Measurements from ENCODE around the gene PACS2.

The PACS2 gene

DNA sequence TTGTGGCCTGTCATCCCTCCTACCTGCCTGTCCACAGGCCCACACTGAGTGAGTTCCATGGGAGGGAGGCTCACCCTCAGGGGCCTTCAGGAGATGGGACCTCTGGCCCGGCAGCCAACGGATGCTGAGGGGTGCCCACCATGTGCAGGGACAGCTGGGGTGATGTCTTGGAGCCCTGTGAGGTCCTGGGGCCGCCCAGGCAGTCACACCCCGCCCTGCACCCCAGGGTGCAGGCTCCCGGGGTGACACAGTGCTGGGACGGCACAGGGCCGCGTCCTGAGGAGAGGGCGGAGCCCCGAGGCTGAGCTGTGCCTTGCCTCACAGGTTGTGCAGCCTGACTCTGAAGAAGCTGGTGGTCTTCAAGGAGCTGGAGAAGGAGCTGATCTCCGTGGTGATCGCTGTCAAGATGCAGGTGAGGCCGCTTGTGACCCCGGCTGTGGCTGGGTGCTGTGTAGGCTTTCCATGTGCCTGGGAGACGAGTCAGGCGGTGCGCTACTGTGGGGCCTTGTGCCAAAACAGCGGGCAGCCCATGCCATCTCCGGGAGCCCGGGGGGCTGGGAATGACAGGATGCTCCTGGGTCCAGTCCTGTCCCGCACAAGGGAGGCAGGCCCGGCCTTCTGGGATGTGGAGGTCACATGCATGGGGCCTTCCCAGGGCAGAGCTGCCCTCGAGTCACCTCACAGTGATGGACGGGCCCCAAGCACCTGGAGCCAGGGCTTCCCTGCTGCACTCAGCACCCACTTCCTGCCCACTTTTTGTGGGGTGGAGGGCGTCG lies 33.8 kb downstream of the PACS2 start:
- ATAC-seq, result no peak
- TF ChIP-seq ZNF565 (CRISPR knock-in tag; conservative IDR thresholded peaks at IDR 0.05; ENCODE audit: low read depth), result no peak
- no peak for TF ChIP-seq ARNTL (CRISPR knock-in tag; IDR thresholded peaks at IDR 0.05; ENCODE audit: borderline replicate concordance, low read depth)
- TF ChIP-seq GLIS3 (CRISPR knock-in tag; IDR thresholded peaks at IDR 0.05), result no peak
- TF ChIP-seq, protein P1, sequence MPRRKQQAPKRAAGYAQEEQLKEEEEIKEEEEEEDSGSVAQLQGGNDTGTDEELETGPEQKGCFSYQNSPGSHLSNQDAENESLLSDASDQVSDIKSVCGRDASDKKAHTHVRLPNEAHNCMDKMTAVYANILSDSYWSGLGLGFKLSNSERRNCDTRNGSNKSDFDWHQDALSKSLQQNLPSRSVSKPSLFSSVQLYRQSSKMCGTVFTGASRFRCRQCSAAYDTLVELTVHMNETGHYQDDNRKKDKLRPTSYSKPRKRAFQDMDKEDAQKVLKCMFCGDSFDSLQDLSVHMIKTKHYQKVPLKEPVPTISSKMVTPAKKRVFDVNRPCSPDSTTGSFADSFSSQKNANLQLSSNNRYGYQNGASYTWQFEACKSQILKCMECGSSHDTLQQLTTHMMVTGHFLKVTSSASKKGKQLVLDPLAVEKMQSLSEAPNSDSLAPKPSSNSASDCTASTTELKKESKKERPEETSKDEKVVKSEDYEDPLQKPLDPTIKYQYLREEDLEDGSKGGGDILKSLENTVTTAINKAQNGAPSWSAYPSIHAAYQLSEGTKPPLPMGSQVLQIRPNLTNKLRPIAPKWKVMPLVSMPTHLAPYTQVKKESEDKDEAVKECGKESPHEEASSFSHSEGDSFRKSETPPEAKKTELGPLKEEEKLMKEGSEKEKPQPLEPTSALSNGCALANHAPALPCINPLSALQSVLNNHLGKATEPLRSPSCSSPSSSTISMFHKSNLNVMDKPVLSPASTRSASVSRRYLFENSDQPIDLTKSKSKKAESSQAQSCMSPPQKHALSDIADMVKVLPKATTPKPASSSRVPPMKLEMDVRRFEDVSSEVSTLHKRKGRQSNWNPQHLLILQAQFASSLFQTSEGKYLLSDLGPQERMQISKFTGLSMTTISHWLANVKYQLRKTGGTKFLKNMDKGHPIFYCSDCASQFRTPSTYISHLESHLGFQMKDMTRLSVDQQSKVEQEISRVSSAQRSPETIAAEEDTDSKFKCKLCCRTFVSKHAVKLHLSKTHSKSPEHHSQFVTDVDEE (CRISPR knock-in tag; IDR thresholded peaks at IDR 0.05), result no peak
- TF ChIP-seq, protein P2, sequence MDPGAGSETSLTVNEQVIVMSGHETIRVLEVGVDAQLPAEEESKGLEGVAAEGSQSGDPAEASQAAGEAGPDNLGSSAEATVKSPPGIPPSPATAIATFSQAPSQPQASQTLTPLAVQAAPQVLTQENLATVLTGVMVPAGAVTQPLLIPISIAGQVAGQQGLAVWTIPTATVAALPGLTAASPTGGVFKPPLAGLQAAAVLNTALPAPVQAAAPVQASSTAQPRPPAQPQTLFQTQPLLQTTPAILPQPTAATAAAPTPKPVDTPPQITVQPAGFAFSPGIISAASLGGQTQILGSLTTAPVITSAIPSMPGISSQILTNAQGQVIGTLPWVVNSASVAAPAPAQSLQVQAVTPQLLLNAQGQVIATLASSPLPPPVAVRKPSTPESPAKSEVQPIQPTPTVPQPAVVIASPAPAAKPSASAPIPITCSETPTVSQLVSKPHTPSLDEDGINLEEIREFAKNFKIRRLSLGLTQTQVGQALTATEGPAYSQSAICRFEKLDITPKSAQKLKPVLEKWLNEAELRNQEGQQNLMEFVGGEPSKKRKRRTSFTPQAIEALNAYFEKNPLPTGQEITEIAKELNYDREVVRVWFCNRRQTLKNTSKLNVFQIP (CRISPR knock-in tag; IDR thresholded peaks at IDR 0.05; ENCODE audit: borderline replicate concordance, low read depth), result no peak
- TF ChIP-seq, protein P3, sequence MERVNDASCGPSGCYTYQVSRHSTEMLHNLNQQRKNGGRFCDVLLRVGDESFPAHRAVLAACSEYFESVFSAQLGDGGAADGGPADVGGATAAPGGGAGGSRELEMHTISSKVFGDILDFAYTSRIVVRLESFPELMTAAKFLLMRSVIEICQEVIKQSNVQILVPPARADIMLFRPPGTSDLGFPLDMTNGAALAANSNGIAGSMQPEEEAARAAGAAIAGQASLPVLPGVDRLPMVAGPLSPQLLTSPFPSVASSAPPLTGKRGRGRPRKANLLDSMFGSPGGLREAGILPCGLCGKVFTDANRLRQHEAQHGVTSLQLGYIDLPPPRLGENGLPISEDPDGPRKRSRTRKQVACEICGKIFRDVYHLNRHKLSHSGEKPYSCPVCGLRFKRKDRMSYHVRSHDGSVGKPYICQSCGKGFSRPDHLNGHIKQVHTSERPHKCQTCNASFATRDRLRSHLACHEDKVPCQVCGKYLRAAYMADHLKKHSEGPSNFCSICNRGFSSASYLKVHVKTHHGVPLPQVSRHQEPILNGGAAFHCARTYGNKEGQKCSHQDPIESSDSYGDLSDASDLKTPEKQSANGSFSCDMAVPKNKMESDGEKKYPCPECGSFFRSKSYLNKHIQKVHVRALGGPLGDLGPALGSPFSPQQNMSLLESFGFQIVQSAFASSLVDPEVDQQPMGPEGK (CRISPR knock-in tag; IDR thresholded peaks at IDR 0.05; ENCODE audit: borderline replicate concordance), result no peak
- no peak for TF ChIP-seq ISL1 (CRISPR knock-in tag; IDR thresholded peaks at IDR 0.05)
- no peak for TF ChIP-seq TCF4 (CRISPR knock-in tag; IDR thresholded peaks at IDR 0.05; ENCODE audit: borderline replicate concordance)
- TF ChIP-seq ESRRG (CRISPR knock-in tag; IDR thresholded peaks at IDR 0.05), result no peak

DNA sequence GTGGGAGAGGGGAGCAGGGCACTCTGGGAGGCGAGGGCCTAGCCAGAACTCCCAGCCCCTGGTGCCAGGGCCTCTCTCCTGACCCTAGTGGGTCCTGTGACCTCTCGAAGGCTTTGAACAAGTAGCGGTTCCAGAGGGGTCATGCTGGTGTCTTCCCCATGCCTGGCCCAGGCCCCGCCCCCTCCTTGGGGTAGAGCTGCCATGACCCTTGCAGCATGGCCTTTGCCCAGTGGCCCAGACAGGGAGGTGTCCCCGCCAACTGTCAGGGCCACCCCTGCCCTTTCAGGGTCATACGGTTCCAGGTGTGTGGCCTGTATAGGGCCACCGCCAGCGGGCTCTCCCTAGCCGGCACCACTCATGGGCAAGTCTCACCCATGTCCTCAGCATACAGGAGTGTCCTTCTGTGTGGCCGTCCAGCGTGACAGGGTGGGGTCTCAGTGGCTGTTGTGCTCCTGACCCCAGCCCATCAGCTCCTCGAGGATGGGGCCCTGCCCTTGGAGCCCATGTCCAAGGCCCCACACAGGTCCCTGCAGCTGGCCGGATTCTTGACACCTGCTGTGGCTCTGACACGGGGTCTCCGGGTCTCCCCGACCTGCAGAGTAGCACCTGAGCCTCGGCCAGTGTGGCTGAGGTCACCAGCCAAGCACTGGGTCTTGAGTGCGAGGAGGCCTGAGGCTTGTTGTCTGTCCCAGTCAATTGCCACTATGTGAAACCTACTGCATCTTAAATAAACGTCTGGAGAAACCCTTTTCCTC lies 34.6 kb downstream of the PACS2 start:
- ATAC-seq, result no peak
- TF ChIP-seq GLIS3 (CRISPR knock-in tag; IDR thresholded peaks at IDR 0.05), result no peak
- no peak for TF ChIP-seq SNAI2 (CRISPR knock-in tag; IDR thresholded peaks at IDR 0.05)
- TF ChIP-seq ZFP3 (CRISPR knock-in tag; IDR thresholded peaks at IDR 0.05), result no peak
- no peak for TF ChIP-seq TCF4 (CRISPR knock-in tag; IDR thresholded peaks at IDR 0.05; ENCODE audit: borderline replicate concordance)
- no peak for TF ChIP-seq ZFP30 (CRISPR knock-in tag; IDR thresholded peaks at IDR 0.05)
- TF ChIP-seq PPARA (CRISPR knock-in tag; IDR thresholded peaks at IDR 0.05; ENCODE audit: borderline replicate concordance), result no peak
- TF ChIP-seq ARNTL (CRISPR knock-in tag; IDR thresholded peaks at IDR 0.05; ENCODE audit: borderline replicate concordance, low read depth), result no peak
- TF ChIP-seq, protein P2 (CRISPR knock-in tag; IDR thresholded peaks at IDR 0.05; ENCODE audit: borderline replicate concordance, low read depth), result no peak
- TF ChIP-seq, protein P4, sequence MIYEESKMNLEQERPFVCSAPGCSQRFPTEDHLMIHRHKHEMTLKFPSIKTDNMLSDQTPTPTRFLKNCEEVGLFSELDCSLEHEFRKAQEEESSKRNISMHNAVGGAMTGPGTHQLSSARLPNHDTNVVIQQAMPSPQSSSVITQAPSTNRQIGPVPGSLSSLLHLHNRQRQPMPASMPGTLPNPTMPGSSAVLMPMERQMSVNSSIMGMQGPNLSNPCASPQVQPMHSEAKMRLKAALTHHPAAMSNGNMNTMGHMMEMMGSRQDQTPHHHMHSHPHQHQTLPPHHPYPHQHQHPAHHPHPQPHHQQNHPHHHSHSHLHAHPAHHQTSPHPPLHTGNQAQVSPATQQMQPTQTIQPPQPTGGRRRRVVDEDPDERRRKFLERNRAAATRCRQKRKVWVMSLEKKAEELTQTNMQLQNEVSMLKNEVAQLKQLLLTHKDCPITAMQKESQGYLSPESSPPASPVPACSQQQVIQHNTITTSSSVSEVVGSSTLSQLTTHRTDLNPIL (CRISPR knock-in tag; IDR thresholded peaks at IDR 0.05; ENCODE audit: low read depth), result no peak
- TF ChIP-seq, protein P5, sequence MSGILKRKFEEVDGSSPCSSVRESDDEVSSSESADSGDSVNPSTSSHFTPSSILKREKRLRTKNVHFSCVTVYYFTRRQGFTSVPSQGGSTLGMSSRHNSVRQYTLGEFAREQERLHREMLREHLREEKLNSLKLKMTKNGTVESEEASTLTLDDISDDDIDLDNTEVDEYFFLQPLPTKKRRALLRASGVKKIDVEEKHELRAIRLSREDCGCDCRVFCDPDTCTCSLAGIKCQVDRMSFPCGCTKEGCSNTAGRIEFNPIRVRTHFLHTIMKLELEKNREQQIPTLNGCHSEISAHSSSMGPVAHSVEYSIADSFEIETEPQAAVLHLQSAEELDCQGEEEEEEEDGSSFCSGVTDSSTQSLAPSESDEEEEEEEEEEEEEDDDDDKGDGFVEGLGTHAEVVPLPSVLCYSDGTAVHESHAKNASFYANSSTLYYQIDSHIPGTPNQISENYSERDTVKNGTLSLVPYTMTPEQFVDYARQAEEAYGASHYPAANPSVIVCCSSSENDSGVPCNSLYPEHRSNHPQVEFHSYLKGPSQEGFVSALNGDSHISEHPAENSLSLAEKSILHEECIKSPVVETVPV (CRISPR knock-in tag; IDR thresholded peaks at IDR 0.05), result no peak
- TF ChIP-seq ZNF8 (CRISPR knock-in tag; IDR thresholded peaks at IDR 0.05), result no peak
- TF ChIP-seq ISL1 (CRISPR knock-in tag; IDR thresholded peaks at IDR 0.05), result no peak
- TF ChIP-seq RARB (CRISPR knock-in tag; IDR thresholded peaks at IDR 0.05), result no peak
- TF ChIP-seq TOX (CRISPR knock-in tag; IDR thresholded peaks at IDR 0.05; ENCODE audit: borderline replicate concordance), result no peak
- TF ChIP-seq ZC3H10 (CRISPR knock-in tag; IDR thresholded peaks at IDR 0.05), result no peak
- TF ChIP-seq ESRRG (CRISPR knock-in tag; IDR thresholded peaks at IDR 0.05), result no peak
- no peak for TF ChIP-seq BACH2 (CRISPR knock-in tag; IDR thresholded peaks at IDR 0.05; ENCODE audit: borderline replicate concordance)
- TF ChIP-seq ZNF70 (CRISPR knock-in tag; IDR thresholded peaks at IDR 0.05), result no peak
- TF ChIP-seq, protein P1 (CRISPR knock-in tag; IDR thresholded peaks at IDR 0.05), result no peak
- TF ChIP-seq OSR1 (CRISPR knock-in tag; IDR thresholded peaks at IDR 0.05), result no peak
